Thyroid gland (tissue), 4 donors: ENCODE results near the gene OGG1. TPM values are rescaled to one million over a fixed set of nuclear protein-coding genes. Genes with fewer than 3 reads are reported as not detected.

ENCODE experiments used
- DNase-seq, 2 donors: peaks; one replicate each; pipeline ENCODE4 v3.0.0-alpha.2; 2019
- H3K27ac ChIP-seq, 3 donors: fragments of 200-600 bp; sonication (generic); 1 replicate in 2 of 3; 2 replicates in 1 of 3; pipeline ENCODE4 v1.5.1; 2016 to 2019; ENCODE audit warnings: mild to moderate bottlenecking in 1 of 3, moderate library complexity in 1 of 3
- H3K27me3 ChIP-seq: fragments of 200-600 bp; sonication (generic); one replicate; pipeline ENCODE4 v1.5.1; 2019
- H3K36me3 ChIP-seq, 2 donors: fragments of 200-600 bp; sonication (generic); one replicate each; pipeline ENCODE4 v1.5.1; 2016 to 2019
- H3K4me1 ChIP-seq, 2 donors: fragments of 200-600 bp; sonication (generic); one replicate each; pipeline ENCODE4 v1.5.1; 2017 to 2019
- H3K4me3 ChIP-seq, 3 donors: fragments of 200-600 bp; sonication (generic); replicated peaks in 1 of 3; 1 replicate in 2 of 3; 2 replicates in 1 of 3; pipeline ENCODE4 v1.5.1; 2016; ENCODE audit warnings: mild to moderate bottlenecking in 1 of 3
- H3K9me3 ChIP-seq: fragments of 200-600 bp; sonication (generic); one replicate; pipeline ENCODE4 v1.5.1; 2017
- POLR2A ChIP-seq, 2 donors: fragments of 450-650 bp; IDR thresholded peaks; one replicate each; pipeline ENCODE4 v1.6.1; 2017; ENCODE audit warnings: antibody characterized with exemption in 2 of 2, mild to moderate bottlenecking in 2 of 2, moderate library complexity in 1 of 2
- WGBS, 2 donors: methylation state at CpG; one replicate each; pipeline ENCODE4 v1.1.5; 2017; 5-methylcytosine and 5-hydroxymethylcytosine counted together
- intact Hi-C: fragments of 100-400 bp; cut with DNase I; formaldehyde crosslinking; loops from one replicate; pipeline ENCODE4 v1.15.1; 2023
- total RNA-seq, 4 donors: library from RNA; depleted of rRNA; stranded (reverse); fragments of >200 nt; gene quantifications; one replicate each; pipeline ENCODE4 v1.2.3, GENCODE V29; 2016
- TF ChIP-seq, protein P1 (sequence below), 6 experiments: fragments of 200-600 bp in 3 of 6; fragments of 450-650 bp in 3 of 6; sonication (generic) in 3 of 6; IDR thresholded peaks; one replicate each; pipeline ENCODE4 v1.5.1; 2016 to 2019; ENCODE audit warnings: antibody characterized with exemption in 6 of 6, mild to moderate bottlenecking in 2 of 6, inconsistent platforms in 1 of 6, moderate library complexity in 1 of 6

The OGG1 gene
- total RNA-seq, 4 donors from 2014 or later: 23.7 to 46.6 (median 30.3) TPM

DNA sequence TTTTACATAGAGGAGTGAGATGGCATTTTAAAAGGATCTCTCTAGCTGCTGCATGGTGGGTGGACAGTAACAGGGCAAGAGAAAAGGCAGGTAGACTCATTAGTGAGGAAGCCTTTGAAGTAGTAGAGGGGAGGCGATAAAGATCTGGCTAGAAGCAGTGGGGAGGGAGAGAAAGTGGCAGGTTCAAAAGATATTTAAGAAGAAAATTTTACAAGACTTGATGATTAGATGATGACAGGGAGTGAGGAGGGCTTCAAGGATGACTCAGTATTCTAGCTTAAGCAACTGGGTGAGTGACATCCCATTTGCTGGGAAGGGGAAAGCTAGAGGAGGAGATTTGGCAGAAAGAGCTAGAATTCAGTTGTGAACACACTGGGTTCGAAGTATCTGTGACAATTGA lies 22.0 kb upstream of the OGG1 start:
- H3K27ac ChIP-seq: no peak overlapping the region
- DNase-seq: no peak
- TF ChIP-seq POLR2A (IDR thresholded peaks at IDR 0.05): no peak
- TF ChIP-seq, protein P1, sequence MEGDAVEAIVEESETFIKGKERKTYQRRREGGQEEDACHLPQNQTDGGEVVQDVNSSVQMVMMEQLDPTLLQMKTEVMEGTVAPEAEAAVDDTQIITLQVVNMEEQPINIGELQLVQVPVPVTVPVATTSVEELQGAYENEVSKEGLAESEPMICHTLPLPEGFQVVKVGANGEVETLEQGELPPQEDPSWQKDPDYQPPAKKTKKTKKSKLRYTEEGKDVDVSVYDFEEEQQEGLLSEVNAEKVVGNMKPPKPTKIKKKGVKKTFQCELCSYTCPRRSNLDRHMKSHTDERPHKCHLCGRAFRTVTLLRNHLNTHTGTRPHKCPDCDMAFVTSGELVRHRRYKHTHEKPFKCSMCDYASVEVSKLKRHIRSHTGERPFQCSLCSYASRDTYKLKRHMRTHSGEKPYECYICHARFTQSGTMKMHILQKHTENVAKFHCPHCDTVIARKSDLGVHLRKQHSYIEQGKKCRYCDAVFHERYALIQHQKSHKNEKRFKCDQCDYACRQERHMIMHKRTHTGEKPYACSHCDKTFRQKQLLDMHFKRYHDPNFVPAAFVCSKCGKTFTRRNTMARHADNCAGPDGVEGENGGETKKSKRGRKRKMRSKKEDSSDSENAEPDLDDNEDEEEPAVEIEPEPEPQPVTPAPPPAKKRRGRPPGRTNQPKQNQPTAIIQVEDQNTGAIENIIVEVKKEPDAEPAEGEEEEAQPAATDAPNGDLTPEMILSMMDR (IDR thresholded peaks at IDR 0.05): no peak
- intact Hi-C loops: no loop called here
- H3K27me3 ChIP-seq: no peaks in the 10 kb centered on the region
- peaks cover 10 to 11% of the 10 kb centered on the region in 2 donors for H3K4me1 ChIP-seq
- H3K9me3 ChIP-seq: no peaks in the 10 kb centered on the region
- no peaks in the 10 kb centered on the region for H3K36me3 ChIP-seq
- WGBS, 2 donors: 90 to 93% methylated on average over 2 of the region's 2 CpGs
- H3K4me3 ChIP-seq: no peak overlapping the region

DNA sequence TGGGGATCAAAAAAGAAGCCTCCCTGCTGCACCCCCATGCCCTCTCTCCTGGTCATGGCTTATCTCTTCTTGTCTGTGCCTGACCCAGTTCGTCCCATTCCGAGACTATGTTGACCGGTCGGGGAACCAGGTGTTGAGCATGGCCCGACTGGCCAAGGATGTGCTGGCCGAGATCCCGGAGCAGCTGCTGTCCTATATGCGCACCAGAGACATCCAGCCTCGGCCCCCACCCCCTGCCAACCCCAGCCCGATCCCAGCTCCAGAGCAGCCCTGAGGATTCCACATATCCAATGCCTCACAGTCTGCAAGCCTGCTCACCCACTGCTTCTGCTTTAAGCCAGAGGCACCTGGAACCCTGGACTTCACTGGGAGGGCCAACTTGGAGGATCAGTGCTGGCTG lies 20.3 kb upstream of the OGG1 start:
- peaks cover 19 to 20% of the 10 kb centered on the region in 2 donors for H3K4me1 ChIP-seq
- no peaks in the 10 kb centered on the region for H3K9me3 ChIP-seq
- no peak overlapping the region for H3K27ac ChIP-seq
- DNase-seq: no peak
- no peaks in the 10 kb centered on the region for H3K27me3 ChIP-seq
- H3K4me3 ChIP-seq: no peak overlapping the region
- WGBS, 2 donors: 89% methylated on average over 10 of the region's 10 CpGs
- peaks cover 0 to 4% of the 10 kb centered on the region in 2 donors for H3K36me3 ChIP-seq
- intact Hi-C loops: no loop called here
- TF ChIP-seq POLR2A (IDR thresholded peaks at IDR 0.05): no peak
- TF ChIP-seq, protein P1 (IDR thresholded peaks at IDR 0.05): no peak

DNA sequence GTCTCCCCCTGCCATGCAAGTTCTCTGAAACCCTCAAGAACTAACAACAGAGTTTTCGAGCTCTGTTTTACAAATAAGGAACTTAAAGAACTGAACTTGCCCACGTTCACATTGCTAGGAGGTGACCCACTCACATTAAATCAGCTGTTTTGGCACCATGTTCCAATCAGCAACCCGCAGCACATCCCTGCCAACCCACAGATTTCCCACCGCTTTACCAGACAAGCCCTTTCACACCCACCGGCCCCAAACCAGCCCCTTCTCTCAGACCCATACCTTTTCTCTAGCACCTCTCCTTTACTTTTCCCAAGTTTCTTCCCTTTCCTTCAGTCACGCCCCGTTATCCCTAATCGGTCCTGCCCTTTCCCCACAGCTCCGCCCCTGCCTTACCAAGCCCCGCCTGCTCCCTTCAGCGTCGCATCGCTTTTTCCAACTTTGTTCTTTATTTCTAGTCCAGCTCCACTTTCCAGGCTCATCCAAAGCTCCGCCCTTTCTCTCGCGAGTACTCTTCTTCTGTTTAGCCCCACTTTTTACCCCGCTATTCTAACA lies 19.0 kb upstream of the OGG1 start:
- no peak for DNase-seq
- peaks cover 8 to 11% of the 10 kb centered on the region in 2 donors for H3K36me3 ChIP-seq
- H3K27ac ChIP-seq: peak overlapping the region; percentile 72 to 100 (median 92)
- no peak for TF ChIP-seq POLR2A (IDR thresholded peaks at IDR 0.05)
- TF ChIP-seq, protein P1 (IDR thresholded peaks at IDR 0.05): peak in 1 of 6 experiments; percentile 4
- H3K9me3 ChIP-seq: no peaks in the 10 kb centered on the region
- WGBS, 2 donors: 1 to 2% methylated on average over 16 of the region's 17 CpGs
- peak overlapping the region in 1 of 3 donors; percentile 99 for H3K4me3 ChIP-seq
- no peaks in the 10 kb centered on the region for H3K27me3 ChIP-seq
- intact Hi-C loops: loop anchor here (10.0 kb wide), 1 partner anchor 226 kb away; no protein-coding TSS in a partner anchor
- H3K4me1 ChIP-seq: peaks cover 19 to 20% of the 10 kb centered on the region in 2 donors

DNA sequence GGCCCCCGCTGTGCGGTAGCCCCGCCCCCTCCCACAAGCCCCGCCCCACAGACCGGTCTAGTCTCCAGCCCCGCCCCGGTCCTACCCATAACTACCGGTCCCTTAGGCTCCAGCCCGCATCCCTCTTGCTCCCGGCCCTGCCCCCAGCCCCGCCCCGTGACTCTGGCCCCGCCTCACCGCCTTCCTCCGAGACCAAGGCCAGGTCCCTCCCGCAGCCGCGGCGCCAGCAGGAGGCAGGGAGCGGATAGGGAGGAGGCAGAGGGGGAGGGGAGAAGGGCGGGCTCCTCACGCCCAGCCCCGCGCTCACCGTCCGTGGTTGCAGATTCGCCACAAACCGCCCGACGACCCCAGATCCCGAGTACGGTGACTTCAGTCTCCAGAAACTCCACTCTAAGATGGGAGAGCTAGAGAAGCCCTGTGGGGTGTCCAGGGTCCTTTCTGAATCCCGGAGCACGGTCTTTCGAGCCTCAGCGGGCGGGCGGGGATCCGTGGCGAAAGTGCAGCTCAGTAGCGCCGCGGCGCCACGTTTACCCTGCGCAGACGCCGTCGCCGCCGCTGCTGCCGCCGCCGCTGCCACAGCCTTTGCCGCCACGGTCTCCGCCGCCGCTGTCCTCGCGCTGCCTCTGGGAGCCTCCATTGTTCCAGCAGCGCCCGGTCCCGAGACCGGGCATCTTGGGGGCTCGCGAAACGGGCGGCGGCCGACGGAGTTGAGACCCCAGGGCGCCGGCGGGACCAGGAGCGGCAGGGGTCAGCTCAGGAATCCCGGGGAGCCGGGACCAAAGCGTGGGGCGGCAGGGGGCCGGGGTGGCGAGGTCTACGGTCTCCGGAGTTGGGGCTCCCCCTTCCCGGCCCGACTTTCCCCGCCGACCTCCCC lies 18.3 kb upstream of the OGG1 start, which contains the start of gene BRPF1:
TSS of gene BRPF1 (plus strand) at position 530 of the 874 bp plus-strand sequence. CDS start 2,406 bp downstream, outside the sequence.
- H3K36me3 ChIP-seq: peaks cover 11 to 12% of the 10 kb centered on the region in 2 donors
- intact Hi-C loops: loop anchor here (2.0 to 10.0 kb wide), 2 partner anchors 17 to 227 kb away; partner anchors contain the start of gene OGG1
- 1% methylated on average over 22 to 50 of the region's 88 CpGs for WGBS, 2 donors
- TF ChIP-seq POLR2A (IDR thresholded peaks at IDR 0.05): peak in 1 of 2 donors; percentile 58
- TF ChIP-seq, protein P1 (IDR thresholded peaks at IDR 0.05): peak in 1 of 6 experiments; percentile 19
- H3K9me3 ChIP-seq: no peaks in the 10 kb centered on the region
- H3K4me3 ChIP-seq: peak within 1 kb of the TSS; percentile 29 to 99 (median 91)
- H3K27me3 ChIP-seq: no peaks in the 10 kb centered on the region
- peaks cover 19 to 20% of the 10 kb centered on the region in 2 donors for H3K4me1 ChIP-seq
- H3K27ac ChIP-seq: peak within 1 kb of the TSS; percentile 92 to 100 (median 99)
- DNase-seq: peak; percentile 100
